HEK293 (cell line): ENCODE measurements around the gene CPLX1.
"Not testable (repeated sequence)": the region's sequence is repeated elsewhere in the genome, so short reads cannot be mapped to it uniquely, and the experiment has no call there.

Experiments used
- CTCF ChIA-PET: fragments of 350-600 bp; formaldehyde crosslinking; extraction: SDS; loops from one replicate; lab custom pipeline; 2021; ENCODE audit warnings: antibody characterized with exemption; lab: Yijun Ruan, JAX
- POLR2A ChIA-PET: fragments of 300-600 bp; formaldehyde crosslinking; extraction: SDS; loops from one replicate; lab custom pipeline; 2020; ENCODE audit warnings: antibody characterized with exemption, inconsistent platforms; lab: Yijun Ruan, JAX
- H3K27ac ChIP-seq: fragments of 200-500 bp; sonication (Bioruptor generic); 2 replicates; pipeline ENCODE4 v1.5.1; 2014; ENCODE audit warnings: low read depth, low read length, control low read depth, inconsistent platforms; ENCODE audit errors: extremely low read depth
- H3K36me3 ChIP-seq, 2 experiments: fragments of 200-500 bp in 1 of 2; sonication (Bioruptor generic) in 1 of 2; 1 replicate in 1 of 2; 2 replicates in 1 of 2; pipeline ENCODE4 v1.5.1; 2014 to 2017; ENCODE audit warnings: inconsistent platforms in 2 of 2, low read length in 2 of 2; ENCODE audit not compliant: control insufficient read depth in 2 of 2, insufficient read depth in 1 of 2
- H3K4me1 ChIP-seq: fragments of 200-500 bp; sonication (Bioruptor generic); 2 replicates; pipeline ENCODE4 v1.5.1; 2014; ENCODE audit warnings: mild to moderate bottlenecking, low read length, inconsistent platforms; ENCODE audit not compliant: control insufficient read depth, insufficient read depth
- H3K4me3 ChIP-seq: 2 replicates; pipeline ENCODE4 v1.5.1; 2011; ENCODE audit warnings: low read depth, mild to moderate bottlenecking, control low read depth, low read length, moderate library complexity
- H3K9me3 ChIP-seq: fragments of 200-500 bp; sonication (Bioruptor generic); 2 replicates; pipeline ENCODE4 v1.5.1; 2014; ENCODE audit warnings: low read depth, low read length, inconsistent platforms; ENCODE audit not compliant: control insufficient read depth, insufficient read depth
- FEZF1 ChIP-seq: fragments of 450-650 bp; formaldehyde crosslinking; IDR thresholded peaks from 2 replicates; pipeline ENCODE4 v1.5.1; 2016; ENCODE audit warnings: missing biosample characterization, missing genetic modification characterization
- GLIS2 ChIP-seq: fragments of 450-650 bp; formaldehyde crosslinking; IDR thresholded peaks from 2 replicates; pipeline ENCODE4 v1.5.1; 2016; ENCODE audit warnings: missing biosample characterization, missing genetic modification characterization
- KLF1 ChIP-seq: fragments of 450-650 bp; formaldehyde crosslinking; IDR thresholded peaks from 2 replicates; pipeline ENCODE4 v1.5.1; 2016; ENCODE audit warnings: missing biosample characterization, missing genetic modification characterization
- KLF7 ChIP-seq: fragments of 450-650 bp; formaldehyde crosslinking; IDR thresholded peaks from 2 replicates; pipeline ENCODE4 v1.5.1; 2016; ENCODE audit warnings: missing biosample characterization, missing genetic modification characterization, borderline replicate concordance
- OSR2 ChIP-seq: fragments of 450-650 bp; formaldehyde crosslinking; IDR thresholded peaks from 2 replicates; pipeline ENCODE4 v1.5.1; 2016; ENCODE audit warnings: missing biosample characterization, missing genetic modification characterization
- PRDM6 ChIP-seq: fragments of 450-650 bp; formaldehyde crosslinking; IDR thresholded peaks from 2 replicates; pipeline ENCODE4 v1.5.1; 2017; ENCODE audit warnings: missing biosample characterization, missing genetic modification characterization
- SCRT1 ChIP-seq: fragments of 450-650 bp; formaldehyde crosslinking; IDR thresholded peaks from 2 replicates; pipeline ENCODE4 v1.5.1; 2016; ENCODE audit warnings: missing biosample characterization, missing genetic modification characterization, borderline replicate concordance
- SETDB1 ChIP-seq: IDR thresholded peaks from one replicate; pipeline ENCODE4 v1.6.1; 2017; ENCODE audit warnings: mild to moderate bottlenecking, low read length, moderate library complexity, mixed read lengths; ENCODE audit not compliant: insufficient read length
- SP7 ChIP-seq: fragments of 450-650 bp; formaldehyde crosslinking; IDR thresholded peaks from 2 replicates; pipeline ENCODE4 v1.5.1; 2016; ENCODE audit warnings: missing biosample characterization, missing genetic modification characterization
- WT1 ChIP-seq: fragments of 450-650 bp; formaldehyde crosslinking; IDR thresholded peaks from 2 replicates; pipeline ENCODE4 v1.5.1; 2016; ENCODE audit warnings: missing biosample characterization, missing genetic modification characterization
- ZNF146 ChIP-seq: fragments of 450-650 bp; formaldehyde crosslinking; IDR thresholded peaks from 2 replicates; pipeline ENCODE4 v1.5.1; 2016; ENCODE audit warnings: missing biosample characterization, missing genetic modification characterization
- ZNF24 ChIP-seq: fragments of 450-650 bp; formaldehyde crosslinking; IDR thresholded peaks from 2 replicates; pipeline ENCODE4 v1.5.1; 2016; ENCODE audit warnings: missing biosample characterization, missing genetic modification characterization
- ZNF555 ChIP-seq: fragments of 450-650 bp; formaldehyde crosslinking; conservative IDR thresholded peaks from 2 replicates; pipeline ENCODE4 v1.5.1; 2017; ENCODE audit warnings: missing biosample characterization, mild to moderate bottlenecking, missing genetic modification characterization, inconsistent platforms
- ZNF701 ChIP-seq: fragments of 450-650 bp; formaldehyde crosslinking; IDR thresholded peaks from 2 replicates; pipeline ENCODE4 v1.5.1; 2016; ENCODE audit warnings: missing biosample characterization, missing genetic modification characterization
- ZNF704 ChIP-seq: fragments of 450-650 bp; formaldehyde crosslinking; IDR thresholded peaks from 2 replicates; pipeline ENCODE4 v1.5.1; 2016; ENCODE audit warnings: missing biosample characterization, missing genetic modification characterization
- ZNF76 ChIP-seq: fragments of 450-650 bp; formaldehyde crosslinking; IDR thresholded peaks from 2 replicates; pipeline ENCODE4; 2016; ENCODE audit warnings: low read depth, missing biosample characterization, missing genetic modification characterization, borderline replicate concordance
- ZNF830 ChIP-seq: fragments of 450-650 bp; IDR thresholded peaks from 2 replicates; pipeline ENCODE4 v1.5.0; 2018; ENCODE audit warnings: missing biosample characterization, missing genetic modification characterization, low read depth, mild to moderate bottlenecking, moderate library complexity
- TF ChIP-seq, protein P1 (sequence below): fragments of 450-650 bp; formaldehyde crosslinking; IDR thresholded peaks from 2 replicates; pipeline ENCODE4 v1.5.1; 2016; ENCODE audit warnings: missing biosample characterization, missing genetic modification characterization
- TF ChIP-seq, protein P2 (sequence below): fragments of 450-650 bp; formaldehyde crosslinking; IDR thresholded peaks from 2 replicates; pipeline ENCODE4 v1.5.1; 2017; ENCODE audit warnings: missing biosample characterization, missing genetic modification characterization

CPLX1 gene

DNA sequence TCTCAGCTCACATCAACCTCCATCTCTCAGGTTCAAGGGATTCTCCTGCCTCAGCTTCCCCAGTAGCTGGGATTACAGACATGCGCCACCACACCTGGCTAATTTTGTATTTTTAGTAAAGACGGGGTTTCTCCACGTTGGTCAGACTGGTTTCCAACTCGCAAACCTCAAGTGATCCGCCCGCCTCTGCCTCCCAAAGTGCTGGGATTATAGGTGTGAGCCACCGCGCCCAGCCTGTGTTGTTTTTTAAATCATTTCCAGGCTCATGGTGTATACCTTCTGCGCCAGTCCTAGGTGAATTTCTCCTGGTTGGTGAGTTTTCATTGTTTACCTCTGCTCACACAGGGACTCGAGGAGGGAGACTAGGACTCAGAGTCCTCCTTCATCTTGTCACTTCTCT, 45.7 kb downstream of the CPLX1 start:
- ChIA-PET POLR2A (interaction anchor here (1.8 kb wide), 1 partner anchor 13 kb away, joined by 8 read pairs; no protein-coding TSS in a partner anchor), CTCF (interaction anchor here (0.7 kb wide), 1 partner anchor 1119 kb away, joined by 3 read pairs; no protein-coding TSS in a partner anchor)
- Histone ChIP-seq H3K4me3 (peak overlapping the region; percentile 97), H3K27ac (0 out of 2 replicates have a peak overlapping the region, but pooled peaks have one; percentile 91), H3K36me3 (peaks cover 22 to 52% of the 10 kb centered on the region in 2 experiments; a peak in 2 of 3 replicates)
- TF ChIP-seq KLF1 = 0 out of 2 replicates have a peak, but pooled peaks have one; percentile 16
- not testable (repeated sequence) for H3K4me1 ChIP-seq, H3K9me3 ChIP-seq

GRCh38 chr4:779555-779954, 46.4 kb downstream of the CPLX1 start:
- peaks cover 22 to 59% of the 10 kb centered on the region in 2 experiments; a peak in 2 of 3 replicates for H3K36me3 ChIP-seq
- no peaks in the 10 kb centered on the region for H3K9me3 ChIP-seq
- H3K27ac ChIP-seq = no peak overlapping the region
- H3K4me3 ChIP-seq = no peak overlapping the region
- no peaks in the 10 kb centered on the region for H3K4me1 ChIP-seq
- POLR2A ChIA-PET = no interaction called here
- CTCF ChIA-PET = no interaction called here
- TF ChIP-seq OSR2 (tag by site-specific recombination) (no peak), ZNF704 (no peak), PRDM6 (no peak), ZNF76 (no peak), WT1 (tag by site-specific recombination) (no peak), ZNF146 (no peak), SCRT1 (tag by site-specific recombination) (no peak), FEZF1 (no peak), ZNF701 (tag by site-specific recombination) (no peak), SETDB1 (no peak), KLF7 (tag by site-specific recombination) (no peak), GLIS2 (tag by site-specific recombination) (no peak), SP7 (tag by site-specific recombination) (no peak), ZNF24 (tag by site-specific recombination) (no peak), ZNF555 (tag by site-specific recombination) (no peak), ZNF830 (tag by site-specific recombination) (no peak)
- TF ChIP-seq, protein P1, sequence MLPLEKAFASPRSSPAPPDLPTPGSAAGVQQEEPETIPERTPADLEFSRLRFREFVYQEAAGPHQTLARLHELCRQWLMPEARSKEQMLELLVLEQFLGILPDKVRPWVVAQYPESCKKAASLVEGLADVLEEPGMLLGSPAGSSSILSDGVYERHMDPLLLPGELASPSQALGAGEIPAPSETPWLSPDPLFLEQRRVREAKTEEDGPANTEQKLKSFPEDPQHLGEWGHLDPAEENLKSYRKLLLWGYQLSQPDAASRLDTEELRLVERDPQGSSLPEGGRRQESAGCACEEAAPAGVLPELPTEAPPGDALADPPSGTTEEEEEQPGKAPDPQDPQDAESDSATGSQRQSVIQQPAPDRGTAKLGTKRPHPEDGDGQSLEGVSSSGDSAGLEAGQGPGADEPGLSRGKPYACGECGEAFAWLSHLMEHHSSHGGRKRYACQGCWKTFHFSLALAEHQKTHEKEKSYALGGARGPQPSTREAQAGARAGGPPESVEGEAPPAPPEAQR (tag by site-specific recombination) = no peak
- TF ChIP-seq, protein P2, sequence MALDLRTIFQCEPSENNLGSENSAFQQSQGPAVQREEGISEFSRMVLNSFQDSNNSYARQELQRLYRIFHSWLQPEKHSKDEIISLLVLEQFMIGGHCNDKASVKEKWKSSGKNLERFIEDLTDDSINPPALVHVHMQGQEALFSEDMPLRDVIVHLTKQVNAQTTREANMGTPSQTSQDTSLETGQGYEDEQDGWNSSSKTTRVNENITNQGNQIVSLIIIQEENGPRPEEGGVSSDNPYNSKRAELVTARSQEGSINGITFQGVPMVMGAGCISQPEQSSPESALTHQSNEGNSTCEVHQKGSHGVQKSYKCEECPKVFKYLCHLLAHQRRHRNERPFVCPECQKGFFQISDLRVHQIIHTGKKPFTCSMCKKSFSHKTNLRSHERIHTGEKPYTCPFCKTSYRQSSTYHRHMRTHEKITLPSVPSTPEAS (tag by site-specific recombination) = no peak
